ENCODE results near the gene CPLX1.
"Not testable (repeated sequence)": the region's sequence is repeated elsewhere in the genome, so short reads cannot be mapped to it uniquely, and the experiment has no call there.

Gene CPLX1

DNA sequence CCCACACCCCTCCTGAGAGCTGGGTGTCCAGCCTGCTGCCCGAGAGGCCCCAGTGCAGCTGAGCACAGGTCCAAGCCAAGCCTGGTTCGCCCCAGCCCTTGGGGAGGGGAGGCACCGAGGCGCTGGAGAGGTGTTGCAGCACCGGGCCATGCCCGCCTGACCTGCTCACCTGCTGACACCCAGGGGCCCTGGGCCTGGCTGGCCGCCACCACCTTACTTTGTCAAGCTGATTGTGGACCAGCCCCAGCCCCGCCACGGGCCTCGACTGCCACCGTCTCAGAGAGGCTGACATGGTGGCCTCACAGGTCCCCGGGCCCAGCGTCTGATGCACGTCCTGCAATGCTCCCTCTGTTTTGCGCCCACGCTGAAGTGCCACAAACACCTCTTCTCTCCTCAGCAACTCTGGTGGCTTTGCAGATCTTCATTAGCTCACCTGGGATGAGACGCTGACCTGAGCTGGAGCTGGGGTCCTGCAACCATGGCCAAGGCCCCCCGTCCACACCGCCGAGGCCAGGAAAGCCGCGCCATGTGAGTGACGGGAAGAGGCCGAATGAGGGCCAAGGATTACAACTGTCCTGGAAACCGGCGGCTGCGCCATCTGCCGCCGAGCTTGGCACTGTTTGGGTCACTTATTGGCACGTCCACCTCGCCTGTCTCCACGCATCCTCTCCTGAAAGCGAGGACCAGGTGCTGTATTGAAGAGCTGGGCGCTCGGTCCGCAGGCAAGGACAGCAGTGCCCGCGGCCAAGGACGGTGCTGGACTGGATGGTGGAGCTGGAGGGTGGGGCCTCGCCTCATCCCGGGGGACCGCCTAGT lies 7.6 kb downstream of the CPLX1 start:
- no peak for DNase-seq

DNA sequence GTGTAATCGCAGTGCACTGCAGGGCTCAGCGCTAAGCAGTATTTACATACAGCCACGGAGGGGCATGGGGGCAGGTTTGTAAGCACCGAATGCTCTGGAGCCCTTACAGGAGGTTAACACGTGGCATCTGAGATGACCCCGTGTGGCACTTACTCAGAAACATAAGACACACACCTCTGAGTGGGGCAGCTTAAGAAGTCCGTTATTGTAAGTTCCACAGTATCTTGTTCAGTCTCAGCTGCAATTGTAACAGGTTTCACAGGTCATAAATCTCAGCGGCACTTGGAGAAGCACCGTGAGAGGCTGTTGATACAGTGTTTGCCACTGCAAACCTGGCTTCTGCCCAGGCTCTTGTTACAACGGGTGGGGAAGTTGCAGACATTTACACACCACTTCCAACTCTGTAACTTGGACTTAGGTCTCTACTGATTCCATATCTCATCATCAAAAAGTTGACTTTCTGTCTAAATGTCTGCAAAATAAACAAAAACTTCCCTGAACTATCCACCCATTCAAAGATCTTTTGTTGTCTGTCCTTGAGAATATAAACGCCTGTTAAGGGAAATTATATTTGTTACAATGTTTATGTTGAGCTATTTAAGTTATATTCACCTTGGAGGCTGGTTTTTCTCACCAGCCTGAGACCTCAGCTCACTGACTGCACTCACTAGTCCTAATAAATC lies 10.3 kb downstream of the CPLX1 start:
- DNase-seq, result no peak

DNA sequence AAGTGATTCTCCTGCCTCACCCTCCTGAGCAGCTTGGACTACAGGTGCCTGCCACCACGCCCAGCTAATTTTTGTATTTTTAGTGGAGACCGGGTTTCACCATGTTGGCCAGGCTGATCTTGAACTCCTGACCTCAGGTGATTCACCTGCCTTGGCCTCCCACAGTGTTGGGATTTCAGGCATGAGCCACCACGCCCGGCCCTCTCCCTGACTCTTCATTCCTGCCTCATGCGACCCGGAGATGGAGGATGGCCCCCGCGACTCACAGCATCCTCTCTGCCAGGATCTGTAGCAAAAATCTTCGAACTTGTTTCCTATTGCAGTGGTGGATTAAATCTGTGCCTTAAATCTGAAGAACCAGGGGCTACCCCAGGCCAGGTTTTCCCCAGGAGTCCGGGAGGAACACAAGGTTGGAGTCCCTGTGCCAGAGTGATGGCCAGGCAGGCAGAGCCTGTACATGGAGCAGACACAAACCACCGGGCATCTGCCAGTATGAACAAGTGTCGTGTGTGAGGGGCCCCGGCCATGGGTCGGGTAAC lies 11.5 kb downstream of the CPLX1 start:
- no peak for DNase-seq

DNA sequence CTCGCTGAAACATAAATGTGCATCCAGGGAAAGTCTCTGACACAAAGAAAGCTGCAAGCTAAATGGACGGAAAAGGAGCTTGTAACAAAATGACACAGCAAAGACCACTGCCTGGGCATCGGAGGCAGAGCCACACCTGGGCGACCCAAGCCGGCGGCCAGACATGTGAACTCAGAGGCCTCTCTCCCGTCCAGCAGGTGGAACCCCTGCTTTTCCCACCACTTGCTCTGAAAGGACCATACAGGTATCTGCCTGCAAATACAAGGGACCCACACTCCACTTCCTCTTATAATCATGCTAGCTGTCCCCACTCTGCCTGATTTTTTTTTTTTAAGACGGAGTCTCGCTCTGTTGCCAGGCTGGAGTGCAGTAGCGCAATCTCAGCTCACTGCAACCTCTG lies 12.0 kb downstream of the CPLX1 start:
- no peak for DNase-seq

DNA sequence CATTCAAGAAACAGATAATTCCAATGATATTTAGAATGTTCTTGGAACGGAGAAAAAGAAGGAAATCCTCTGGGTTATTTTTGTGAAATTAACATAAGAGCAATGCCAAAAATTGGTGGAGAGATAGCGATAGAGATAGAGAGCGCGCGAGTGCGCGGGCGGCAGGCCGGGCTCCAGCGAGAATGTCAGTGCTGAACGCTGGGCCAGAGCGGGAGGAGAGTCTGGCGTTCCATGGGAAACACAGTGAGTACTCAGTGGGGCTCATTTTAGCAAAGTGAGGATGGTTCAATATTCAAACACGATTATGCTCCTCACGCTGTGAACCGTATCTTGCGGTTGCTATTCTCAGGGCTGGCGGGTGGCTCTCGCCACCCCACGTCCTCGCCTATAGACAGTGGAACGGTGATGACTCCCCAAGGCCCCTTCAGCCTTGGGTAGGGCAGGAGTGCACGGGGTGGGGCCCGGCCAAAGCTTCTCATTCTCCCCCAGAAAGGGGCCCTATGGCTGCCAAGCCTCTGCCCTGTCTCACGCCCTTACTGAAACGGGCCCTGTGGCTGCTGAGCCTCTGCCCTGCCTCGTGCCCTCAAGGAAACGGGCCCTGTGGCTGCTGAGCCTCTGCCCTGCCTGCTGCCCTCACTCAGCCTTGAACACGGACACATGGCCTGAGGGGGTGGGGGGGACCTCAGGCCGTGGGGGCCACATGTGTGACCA lies 16.9 kb downstream of the CPLX1 start:
- no peak for DNase-seq

DNA sequence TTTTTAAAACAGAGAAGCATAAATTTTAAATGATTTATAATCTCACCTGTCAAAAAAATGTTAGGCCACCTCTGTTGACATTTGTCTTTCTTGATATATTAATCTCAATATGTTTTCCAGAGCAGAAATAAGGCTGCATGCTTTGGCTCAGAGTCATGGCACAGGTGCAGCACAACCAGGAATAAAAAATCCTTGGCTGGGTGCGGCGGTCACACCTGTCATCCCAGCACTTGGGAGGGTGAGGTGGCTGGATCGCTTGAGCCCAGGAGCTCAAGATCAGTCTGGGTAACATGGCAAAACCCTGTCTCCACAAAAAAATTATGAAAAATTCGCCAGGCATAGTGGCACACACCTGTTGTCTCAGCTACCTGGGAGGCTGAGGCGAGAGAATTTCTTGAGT lies 18.1 kb downstream of the CPLX1 start:
- DNase-seq, result no peak

DNA sequence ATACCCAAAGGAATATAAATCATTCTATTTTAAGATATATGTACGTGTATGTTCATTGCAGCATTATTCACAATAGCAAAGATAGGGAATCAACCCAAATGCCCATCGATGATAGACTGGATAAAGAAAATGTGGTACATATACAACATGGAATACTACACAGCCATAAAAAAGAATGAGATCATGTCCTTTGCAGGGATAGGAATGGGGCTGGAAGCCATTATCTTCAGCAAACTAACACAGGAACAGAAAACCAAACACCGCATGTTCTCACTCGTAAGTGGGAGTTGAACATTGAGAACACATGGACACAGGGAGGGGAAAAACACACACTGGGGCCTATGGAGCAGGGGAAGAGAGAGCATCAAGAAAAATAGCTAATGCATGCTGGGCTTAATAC lies 18.9 kb downstream of the CPLX1 start:
- not testable (repeated sequence) for DNase-seq

DNA sequence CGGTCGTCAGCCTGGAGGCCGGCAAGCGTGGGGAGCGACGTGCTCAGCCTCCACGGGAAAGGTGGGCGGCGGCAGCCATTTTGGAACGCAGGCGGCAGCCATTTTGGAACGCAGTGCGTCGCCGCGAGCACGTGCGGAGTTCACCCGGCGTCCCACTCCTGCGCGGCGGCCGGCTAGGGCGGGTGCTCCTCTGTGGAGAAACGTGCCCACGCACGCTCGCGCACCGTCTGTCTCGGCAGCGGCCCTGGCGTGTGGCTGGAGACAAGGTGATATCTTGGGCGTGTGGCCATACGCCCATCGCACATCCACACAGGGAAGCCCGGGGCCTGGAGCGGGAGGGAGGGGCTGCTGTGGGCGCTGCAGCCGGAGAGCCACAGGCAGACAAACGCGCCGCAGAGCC lies 21.1 kb downstream of the CPLX1 start:
- DNase-seq, result no peak

DNA sequence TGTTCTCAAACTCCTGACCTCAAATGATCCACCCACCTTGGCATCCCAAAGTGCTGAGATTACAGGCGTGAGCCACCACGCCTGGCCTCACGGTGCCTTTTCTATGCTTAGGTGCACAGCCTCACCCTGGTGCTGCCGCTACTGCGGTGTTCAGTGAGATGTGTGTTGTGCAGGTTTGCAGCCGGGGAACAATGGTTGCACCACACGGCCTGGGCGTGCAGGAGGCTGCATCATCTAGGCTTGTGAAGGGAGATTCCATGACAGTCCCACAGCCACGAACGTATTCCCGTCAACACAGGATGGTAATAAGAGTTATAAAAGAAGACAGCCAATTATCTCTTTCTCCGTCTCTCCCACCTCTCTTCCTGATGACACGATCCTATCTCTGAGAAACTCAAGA lies 22.0 kb downstream of the CPLX1 start:
- no peak for DNase-seq

DNA sequence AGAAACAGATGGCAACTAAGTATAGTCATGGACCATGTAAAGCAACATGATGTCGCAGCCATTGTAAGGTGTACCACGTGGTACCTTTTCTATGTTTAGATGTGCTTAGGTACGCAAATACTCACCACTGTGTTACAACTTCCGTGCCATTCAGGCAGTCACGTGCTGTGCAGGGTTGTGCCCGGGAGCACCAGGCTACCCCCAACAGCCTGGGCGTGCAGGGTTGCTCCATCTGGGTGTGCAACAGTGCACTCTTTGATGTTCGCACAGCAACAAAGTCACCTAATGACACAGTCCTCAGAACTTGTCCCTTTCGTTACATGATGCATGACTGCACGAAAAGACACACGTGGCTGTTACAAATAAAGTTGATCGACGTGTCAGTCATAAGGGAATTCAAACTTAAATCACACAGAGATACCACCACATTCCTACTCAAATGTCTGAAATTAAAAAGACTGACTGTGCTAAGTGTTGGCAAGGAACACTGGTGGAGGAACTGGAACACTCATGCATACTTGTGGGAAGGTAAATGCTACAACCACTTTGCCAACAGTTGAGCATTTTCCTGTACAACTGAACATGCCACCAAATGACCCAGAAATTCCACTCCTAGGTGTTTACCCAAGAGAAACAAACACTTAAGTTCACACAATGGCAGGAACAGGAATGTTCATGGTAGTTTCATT lies 24.3 kb downstream of the CPLX1 start:
- DNase-seq, result no peak

DNA sequence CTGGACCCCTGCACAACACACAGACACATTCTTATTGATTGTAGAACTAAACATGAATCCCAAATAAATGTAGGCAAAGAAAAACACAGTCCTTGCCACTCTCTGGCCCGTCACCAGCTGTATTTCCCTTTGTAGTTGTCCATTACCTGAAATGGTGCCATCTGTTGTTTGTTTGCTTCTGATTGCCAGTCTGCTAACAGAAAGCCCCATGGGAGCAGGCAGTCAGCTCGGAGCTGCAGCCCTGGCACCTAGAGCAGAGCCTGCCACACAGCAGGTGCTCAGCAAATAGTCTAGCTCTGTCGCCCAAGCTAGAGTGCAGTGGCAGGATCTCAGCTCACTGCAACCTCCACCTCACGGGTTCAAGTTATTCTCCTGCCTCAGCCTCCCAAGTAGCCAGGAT lies 28.9 kb downstream of the CPLX1 start:
- no peak for DNase-seq

DNA sequence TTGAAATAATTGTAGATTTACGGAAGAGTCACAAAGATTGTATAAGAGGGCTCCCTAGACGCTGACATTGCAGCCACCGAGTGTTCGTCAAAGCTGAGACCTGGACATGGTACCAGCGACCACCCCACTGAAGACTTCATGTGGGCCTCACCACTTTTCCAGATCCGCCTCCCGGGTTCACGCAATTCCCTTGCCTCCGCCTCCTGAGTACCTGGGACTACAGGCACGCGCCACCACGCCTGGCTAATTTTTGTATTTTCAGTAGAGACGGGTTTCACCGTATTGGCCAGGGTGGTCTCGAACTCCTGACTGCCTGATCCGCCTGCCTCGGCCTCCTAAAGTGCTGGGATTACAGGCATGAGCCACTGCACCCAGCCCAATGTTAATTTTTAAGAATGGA lies 29.7 kb downstream of the CPLX1 start:
- no peak for DNase-seq

DNA sequence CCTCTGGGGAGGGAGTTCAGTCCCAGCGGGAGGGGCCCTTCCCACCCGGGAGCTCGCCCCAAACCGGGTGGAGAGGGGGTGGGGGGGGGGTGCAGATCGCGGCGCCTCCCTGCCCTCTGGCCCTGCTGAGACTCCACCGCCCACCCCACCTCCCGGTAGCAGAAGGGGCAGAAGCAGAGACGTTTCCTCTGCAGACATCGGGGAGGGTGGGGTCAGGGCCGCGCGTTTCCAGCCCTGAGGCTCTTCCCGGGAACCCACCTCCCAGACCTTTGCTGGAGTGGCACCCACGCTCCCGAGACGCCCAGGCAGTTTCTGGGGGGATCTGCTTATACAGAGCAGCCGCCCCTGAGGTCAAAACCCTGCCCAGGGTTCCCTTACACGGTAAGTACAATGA lies 30.2 kb downstream of the CPLX1 start:
- no peak for DNase-seq

DNA sequence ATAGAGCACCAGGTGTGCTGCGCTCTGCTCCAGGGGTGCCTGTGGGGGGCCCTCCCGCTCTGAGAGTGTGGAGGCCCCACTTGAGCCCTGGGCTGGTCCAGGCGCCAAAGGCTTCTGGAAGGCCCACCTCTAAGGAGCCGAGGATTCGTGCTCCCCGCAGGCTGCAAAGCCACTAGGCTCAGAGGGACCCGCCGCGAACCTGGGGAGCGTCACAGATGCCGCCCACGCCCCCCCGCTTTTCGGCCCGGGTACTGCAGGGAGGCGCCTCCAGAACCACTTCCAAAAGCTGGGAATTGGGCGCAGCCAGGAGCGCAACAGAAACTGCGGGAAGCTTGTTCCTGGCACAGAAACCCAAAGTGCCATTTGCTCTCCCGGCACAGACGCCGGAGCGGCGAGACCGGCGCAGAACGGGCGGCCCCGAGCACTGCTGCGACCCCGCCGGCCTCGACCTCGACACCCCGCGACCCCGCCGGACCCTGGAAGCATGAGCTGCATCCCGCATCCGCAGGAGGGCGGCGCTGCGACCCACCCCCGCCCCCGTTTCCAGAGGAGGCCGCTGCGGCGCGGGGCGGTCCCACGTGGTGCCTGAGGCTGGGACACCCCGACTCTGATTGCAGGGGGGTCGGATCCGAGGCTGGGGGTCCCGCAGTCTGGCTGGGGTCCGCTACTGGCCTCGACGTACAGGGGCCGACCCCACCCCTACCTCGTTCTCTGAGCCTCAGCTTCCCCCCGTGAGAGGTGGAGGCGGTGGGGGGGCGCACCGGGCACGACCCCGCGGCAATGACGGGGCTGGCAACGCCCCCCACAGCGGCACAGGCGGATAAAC lies 30.8 kb downstream of the CPLX1 start:
- no peak for DNase-seq

DNA sequence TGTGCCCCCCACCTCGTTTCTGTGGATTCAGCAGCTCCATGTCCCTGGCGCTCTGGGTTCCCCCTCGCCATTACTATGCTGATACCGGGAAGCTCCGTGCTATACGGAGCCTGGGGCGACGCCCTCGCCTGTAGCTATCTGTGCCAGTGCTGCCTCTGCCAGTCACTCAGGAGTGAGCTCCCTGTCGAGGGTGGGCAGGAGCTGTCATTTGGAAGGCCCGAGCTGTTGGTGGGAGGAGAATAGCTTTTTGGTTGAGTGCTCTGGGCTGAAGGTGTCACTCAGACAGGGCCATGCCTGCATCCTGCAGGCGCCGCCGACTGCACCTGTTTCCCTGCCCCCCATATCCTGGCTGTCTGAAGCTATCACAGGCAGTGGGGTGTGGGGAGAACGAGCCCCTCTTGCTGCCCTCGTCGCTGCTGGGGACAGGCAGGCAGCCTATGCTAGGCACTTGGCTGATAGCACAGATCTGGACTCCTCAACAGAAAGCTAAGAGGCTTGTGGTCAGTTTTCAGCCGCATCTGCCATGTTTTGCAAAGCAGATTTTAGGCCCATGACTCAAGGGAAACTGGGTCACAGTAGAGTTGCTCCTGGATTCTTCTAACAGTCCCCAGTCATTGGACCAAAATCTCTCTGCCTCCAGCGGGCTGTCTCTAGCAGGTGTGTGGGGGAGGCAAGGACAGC lies 31.8 kb downstream of the CPLX1 start:
- no peak for DNase-seq

DNA sequence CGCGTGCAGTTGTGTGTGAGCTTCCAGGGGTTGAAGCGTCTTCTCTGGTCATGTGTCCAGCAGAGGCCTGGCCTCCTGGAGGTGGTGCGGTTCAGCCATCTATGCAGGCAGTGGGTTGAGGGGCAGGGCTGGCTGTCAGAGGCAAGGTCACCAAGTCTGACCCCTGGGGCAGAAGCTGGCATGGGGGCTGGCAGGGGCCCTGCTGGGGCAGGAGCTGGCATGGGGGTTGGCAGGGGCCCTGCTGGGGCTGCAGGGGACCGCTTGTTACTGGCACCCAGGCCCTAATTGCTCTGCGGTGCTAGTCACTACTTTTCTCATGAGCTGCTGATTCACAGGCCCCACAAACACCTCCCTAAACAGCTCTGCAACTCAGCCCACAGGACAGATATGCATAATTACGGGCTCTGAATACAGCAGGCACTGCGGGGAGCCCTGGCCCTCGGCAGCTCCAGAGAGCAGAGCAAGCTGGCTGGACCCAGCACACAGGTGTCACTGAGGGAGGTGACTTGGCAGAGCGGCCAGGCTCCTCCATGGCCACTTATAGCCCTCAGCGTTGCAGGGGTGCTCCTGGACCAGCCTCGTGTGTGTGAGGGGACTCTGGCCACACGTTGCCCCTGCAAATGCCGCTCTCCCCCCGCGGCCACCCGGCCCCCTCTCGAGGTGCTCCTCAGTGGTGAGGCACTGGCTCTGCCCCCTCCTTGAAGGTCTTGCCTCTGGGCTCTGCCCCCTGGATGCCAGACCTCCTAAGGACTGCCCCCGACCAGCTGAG lies 32.7 kb downstream of the CPLX1 start:
- no peak for DNase-seq

DNA sequence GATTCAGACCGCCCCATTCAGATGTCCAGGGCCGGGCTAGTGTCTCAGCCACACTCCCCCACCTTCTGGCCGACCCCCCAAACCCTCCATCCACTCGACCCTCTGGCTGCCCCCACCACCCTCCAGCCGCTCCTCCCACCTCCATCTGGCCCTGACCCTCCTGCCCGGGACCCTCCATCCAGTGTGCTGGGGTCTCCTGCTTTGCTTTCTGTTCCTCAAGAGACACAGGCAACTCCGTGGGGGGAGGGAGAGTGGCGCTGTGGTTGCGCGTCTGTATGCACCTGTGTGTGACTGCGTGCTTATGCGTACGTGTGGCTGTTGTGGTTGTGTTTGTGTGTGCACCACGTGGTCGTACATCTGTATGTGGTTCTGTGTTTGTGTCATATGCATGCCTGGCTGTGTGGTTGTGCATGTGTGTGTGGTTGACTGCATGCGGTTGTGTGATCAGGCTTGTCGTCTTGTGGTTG lies 33.3 kb downstream of the CPLX1 start:
- peak in 1 of 2 experiments; percentile 44 for DNase-seq

DNA sequence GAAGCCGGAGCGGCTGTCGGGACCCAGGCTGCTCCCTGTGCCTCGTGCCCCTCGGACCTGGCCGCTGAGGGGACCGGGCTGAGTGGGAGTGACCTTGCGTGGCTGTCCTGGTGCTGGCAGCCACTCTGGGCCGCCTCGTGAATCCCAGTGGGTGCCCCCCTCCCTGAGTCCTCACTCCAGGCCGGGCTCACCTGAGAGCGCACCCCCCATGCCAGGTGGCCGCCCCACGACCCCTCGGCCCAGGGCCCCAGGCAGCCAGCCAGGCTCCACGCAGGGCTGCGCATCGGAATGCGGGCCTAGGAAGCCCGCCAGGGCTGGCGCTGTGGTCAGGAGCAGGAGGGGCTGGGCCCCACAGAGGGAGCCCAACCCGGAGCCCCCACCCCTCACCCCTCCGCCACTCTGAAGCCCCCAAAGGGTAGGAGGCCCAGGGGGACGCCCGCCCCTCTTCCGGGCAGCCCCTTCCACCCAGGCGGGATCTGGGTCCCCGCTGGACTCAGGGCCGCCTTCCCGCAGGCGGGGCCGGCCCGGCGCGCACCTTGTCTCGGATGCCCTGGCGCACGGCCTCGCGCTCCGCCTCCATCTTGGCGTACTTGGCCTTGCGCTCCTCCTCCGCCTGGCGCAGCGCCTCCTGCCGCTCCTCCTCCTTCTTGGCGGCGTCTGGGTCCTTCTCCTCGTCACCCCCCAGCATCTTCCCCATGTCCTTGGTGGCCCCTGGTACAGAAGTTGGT lies 33.9 kb downstream of the CPLX1 start:
- DNase-seq, result peak; percentile 61 to 68

DNA sequence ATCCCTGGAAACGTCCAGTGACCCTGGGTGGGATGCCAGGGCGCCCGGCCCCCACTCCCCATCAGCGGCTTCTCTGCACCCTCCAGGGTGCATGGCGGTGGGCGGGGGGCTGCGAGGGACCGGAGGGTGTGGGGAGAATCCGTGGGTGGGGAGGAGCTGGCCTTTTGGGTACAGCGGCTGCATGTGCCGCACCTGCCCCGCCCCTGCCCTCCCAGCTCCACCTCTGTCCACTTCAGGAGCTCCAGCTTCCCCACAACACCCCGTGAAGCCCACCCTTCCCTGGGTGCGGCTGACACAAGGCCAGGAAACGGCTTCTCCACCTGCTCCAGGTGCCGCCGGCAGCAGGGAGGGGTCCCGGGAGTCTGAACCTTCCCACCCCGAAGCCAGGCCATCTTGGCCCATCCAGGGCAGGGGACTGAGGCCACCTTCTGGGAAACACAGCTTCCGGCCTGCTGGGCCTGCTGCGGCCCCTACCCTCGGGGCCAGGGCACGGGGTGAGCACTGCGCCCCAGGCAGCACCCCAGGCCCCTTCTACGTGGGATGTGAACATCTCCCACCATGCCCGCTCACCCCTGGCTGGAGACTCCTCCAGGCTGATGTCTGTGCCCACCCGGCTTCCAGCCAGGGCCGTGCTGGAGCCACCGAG lies 34.6 kb downstream of the CPLX1 start:
- DNase-seq, result no peak
